ENCODE results near the gene SMPD3. TPM values are rescaled to one million over a fixed set of nuclear protein-coding genes. Genes with fewer than 3 reads are reported as not detected.

SMPD3 gene
- total RNA-seq, 1 donor from 2014 or later = 5.6 TPM

DNA sequence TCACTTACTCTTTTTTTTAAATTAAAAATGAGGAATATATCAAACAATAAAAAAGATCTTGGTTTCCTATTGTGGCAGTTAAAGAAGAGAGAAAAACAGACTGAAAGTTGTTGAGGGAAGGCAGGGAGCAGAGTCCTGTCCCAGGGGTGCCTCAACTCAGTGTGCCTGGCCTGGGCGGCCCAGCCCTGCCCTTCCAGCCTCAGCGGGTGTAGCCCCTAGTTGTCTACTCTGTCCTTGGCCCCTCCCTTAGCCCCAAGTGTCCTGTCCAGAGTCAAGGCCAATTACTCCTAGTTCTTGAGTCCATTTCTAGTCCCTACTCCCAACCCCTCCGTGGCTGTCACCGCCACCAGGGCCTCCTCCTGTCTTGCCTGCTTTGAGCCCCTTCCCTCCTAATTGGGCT is 52.5 kb downstream of the SMPD3 start:
- intact Hi-C loops (cut with DNase I) = loop anchor here (5.0 kb wide), 1 partner anchor 111 kb away; no protein-coding TSS in a partner anchor
- DNase-seq = no peak
- Histone ChIP-seq H3K27me3 (no peaks in the 10 kb centered on the region), H3K9me3 (no peaks in the 10 kb centered on the region), H3K36me3 (no peaks in the 10 kb centered on the region), H3K4me1 (no peaks in the 10 kb centered on the region), H3K27ac (no peak overlapping the region), H3K4me3 (no peak overlapping the region)
- TF ChIP-seq, protein P1, sequence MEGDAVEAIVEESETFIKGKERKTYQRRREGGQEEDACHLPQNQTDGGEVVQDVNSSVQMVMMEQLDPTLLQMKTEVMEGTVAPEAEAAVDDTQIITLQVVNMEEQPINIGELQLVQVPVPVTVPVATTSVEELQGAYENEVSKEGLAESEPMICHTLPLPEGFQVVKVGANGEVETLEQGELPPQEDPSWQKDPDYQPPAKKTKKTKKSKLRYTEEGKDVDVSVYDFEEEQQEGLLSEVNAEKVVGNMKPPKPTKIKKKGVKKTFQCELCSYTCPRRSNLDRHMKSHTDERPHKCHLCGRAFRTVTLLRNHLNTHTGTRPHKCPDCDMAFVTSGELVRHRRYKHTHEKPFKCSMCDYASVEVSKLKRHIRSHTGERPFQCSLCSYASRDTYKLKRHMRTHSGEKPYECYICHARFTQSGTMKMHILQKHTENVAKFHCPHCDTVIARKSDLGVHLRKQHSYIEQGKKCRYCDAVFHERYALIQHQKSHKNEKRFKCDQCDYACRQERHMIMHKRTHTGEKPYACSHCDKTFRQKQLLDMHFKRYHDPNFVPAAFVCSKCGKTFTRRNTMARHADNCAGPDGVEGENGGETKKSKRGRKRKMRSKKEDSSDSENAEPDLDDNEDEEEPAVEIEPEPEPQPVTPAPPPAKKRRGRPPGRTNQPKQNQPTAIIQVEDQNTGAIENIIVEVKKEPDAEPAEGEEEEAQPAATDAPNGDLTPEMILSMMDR (IDR thresholded peaks at IDR 0.05) = no peak
- ATAC-seq = no peak

DNA sequence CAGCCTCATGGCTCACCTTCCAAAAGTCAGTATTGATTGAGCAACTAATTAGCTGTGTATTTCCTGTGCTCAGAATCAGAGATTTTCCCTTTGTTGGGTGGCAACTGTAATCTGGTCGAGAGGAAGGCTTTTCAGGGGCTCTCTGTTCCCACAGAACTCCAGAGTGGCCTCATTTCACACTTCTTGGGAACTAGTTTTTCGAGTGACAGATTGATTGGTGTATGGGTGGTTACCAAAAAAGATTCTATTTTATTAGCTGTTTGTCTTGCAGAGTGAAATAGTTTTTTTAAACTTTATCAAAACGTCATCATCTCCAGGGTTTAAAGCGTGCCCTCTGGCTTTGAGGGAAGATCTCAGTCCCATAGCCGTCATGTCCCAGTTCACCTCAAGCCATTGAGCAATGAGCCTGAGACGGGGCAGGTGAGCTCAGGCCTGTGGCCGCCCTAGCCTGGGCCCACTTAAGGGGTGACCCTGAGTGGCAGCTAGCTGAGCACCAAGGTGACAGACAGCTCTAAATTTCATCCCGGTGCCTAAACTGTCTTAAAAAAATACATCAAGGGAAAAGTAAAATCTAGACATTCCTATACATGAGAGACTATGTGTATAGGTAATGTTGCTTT is 53.0 kb downstream of the SMPD3 start:
- Histone ChIP-seq H3K27me3 (no peaks in the 10 kb centered on the region), H3K9me3 (no peaks in the 10 kb centered on the region), H3K4me3 (no peak overlapping the region), H3K4me1 (no peaks in the 10 kb centered on the region), H3K27ac (no peak overlapping the region), H3K36me3 (no peaks in the 10 kb centered on the region)
- DNase-seq = no peak
- TF ChIP-seq, protein P1 (IDR thresholded peaks at IDR 0.05) = no peak
- intact Hi-C loops (cut with DNase I) = loop anchor here (5.0 kb wide), 1 partner anchor 112 kb away; no protein-coding TSS in a partner anchor
- no peak for ATAC-seq

DNA sequence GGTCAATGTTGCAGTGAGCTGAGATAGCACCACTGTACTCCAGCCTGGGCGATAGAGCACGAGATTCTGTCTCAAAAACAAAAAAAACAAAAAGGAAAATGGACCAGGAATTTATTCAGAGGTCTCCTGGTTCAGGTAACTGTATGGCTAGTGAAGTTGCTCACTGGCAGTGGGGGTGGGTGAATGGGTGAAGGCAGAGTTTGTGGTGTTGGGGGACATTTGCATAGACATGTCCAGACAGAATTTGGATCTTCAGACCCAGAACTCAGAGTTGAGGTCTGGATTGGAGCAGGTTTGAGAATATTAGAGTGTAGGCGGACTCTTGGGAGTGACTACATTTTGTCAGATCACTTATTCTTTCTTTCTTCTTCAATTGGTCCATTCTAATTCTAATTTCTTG is 55.0 kb downstream of the SMPD3 start:
- no peaks in the 10 kb centered on the region for H3K27me3 ChIP-seq
- DNase-seq (no peak), ATAC-seq (no peak)
- intact Hi-C loops (cut with DNase I) = no loop called here
- no peaks in the 10 kb centered on the region for H3K4me1 ChIP-seq
- TF ChIP-seq, protein P1 (IDR thresholded peaks at IDR 0.05) = no peak
- H3K27ac ChIP-seq = no peak overlapping the region
- H3K9me3 ChIP-seq = no peaks in the 10 kb centered on the region
- no peaks in the 10 kb centered on the region for H3K36me3 ChIP-seq
- no peak overlapping the region for H3K4me3 ChIP-seq

DNA sequence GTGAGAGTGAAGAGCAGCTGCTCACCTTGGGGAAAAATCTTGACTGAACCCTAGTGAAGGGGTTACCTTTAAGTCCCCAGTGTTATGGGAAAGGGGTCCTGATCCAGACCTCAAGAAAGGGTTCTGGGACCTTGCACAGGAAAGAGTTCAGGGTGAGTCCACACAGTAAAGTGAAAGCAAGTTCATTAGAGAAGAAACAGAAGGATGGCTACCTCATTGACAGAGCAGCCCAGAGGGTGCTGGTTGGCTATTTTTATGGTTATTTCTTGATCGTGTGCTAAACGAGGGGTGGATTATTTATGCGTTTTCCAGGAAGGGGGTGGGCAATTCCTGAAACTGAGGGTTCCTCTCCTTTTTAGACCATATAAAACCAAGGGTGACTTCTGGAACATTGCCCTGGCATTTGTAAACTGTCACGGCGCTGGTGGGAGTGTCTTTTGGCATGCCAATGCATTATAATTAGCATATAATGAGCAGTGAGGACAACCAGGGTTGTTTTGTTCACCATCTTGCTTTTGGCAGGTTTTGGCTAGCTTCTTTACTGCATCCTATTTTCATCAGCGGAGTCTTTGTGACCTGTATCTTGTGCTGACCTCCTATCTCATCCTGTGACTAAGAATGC is 58.4 kb downstream of the SMPD3 start:
- Histone ChIP-seq H3K4me3 (no peak overlapping the region), H3K27me3 (no peaks in the 10 kb centered on the region), H3K9me3 (no peaks in the 10 kb centered on the region), H3K36me3 (no peaks in the 10 kb centered on the region), H3K27ac (no peak overlapping the region), H3K4me1 (no peaks in the 10 kb centered on the region)
- TF ChIP-seq, protein P1 (IDR thresholded peaks at IDR 0.05) = no peak
- intact Hi-C loops (cut with DNase I) = no loop called here
- ATAC-seq (no peak), DNase-seq (no peak)

DNA sequence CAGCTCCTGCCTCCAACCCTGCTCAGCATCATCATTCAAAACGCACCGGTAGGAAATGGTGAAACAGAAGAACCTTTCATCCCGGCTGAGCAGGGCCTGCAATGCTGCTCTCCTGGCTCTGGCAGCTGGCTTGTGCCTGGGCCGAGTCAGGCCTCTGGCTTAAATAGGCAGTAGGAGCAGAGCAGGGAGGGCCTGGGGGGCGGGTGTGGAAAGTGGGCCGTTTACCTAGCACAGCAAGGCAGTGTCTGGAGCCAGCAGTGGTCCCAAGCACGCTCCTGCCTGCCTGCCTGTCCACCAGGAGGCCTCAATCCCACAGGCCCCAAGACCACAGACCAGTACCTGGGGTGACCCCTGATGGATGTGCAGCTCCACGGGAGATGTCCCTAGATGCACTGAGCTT is 59.3 kb downstream of the SMPD3 start:
- no peaks in the 10 kb centered on the region for H3K27me3 ChIP-seq
- TF ChIP-seq, protein P1 (IDR thresholded peaks at IDR 0.05) = no peak
- H3K9me3 ChIP-seq = no peaks in the 10 kb centered on the region
- no peak for DNase-seq
- intact Hi-C loops (cut with DNase I) = no loop called here
- H3K4me3 ChIP-seq = no peak overlapping the region
- no peaks in the 10 kb centered on the region for H3K36me3 ChIP-seq
- H3K27ac ChIP-seq = no peak overlapping the region
- H3K4me1 ChIP-seq = no peaks in the 10 kb centered on the region
- ATAC-seq = no peak
